Measurements from ENCODE around the gene DIDO1.
A peak's percentile ranks its signal among the peaks of the same experiment; 100 is the strongest.

DIDO1 gene

GRCh38 chr20:62906647-62907375 is 19.5 kb downstream of the DIDO1 start:
- H3K4me3 ChIP-seq: no peak overlapping the region
- H3K27ac ChIP-seq: no peak overlapping the region
- peaks cover 75 to 99% (median 92%) of the 10 kb centered on the region in 11 experiments for H4K20me1 ChIP-seq
- H3K4me2 ChIP-seq: no peak overlapping the region
- TF ChIP-seq Cebpa-rat (IDR thresholded peaks at IDR 0.05): no peak
- H3K9ac ChIP-seq: no peak overlapping the region
- H3K4me1 ChIP-seq: peaks cover 0 to 23% (median 1%) of the 10 kb centered on the region in 10 experiments; a peak in 8 of 20 replicates
- peaks cover 100% of the 10 kb centered on the region in 11 experiments for H3K36me3 ChIP-seq
- H3K9me3 ChIP-seq (replicated peaks in 1 of 11): no peaks in the 10 kb centered on the region
- no peaks in the 10 kb centered on the region for H3K27me3 ChIP-seq

GRCh38 chr20:62906209-62906608 is 20.1 kb downstream of the DIDO1 start:
- H3K9me3 ChIP-seq (replicated peaks in 1 of 11): no peaks in the 10 kb centered on the region
- peaks cover 98 to 100% (median 100%) of the 10 kb centered on the region in 11 experiments for H3K36me3 ChIP-seq
- peaks cover 71 to 99% (median 92%) of the 10 kb centered on the region in 11 experiments for H4K20me1 ChIP-seq
- no peaks in the 10 kb centered on the region for H3K27me3 ChIP-seq
- no peak overlapping the region for H3K27ac ChIP-seq
- no peak overlapping the region for H3K4me2 ChIP-seq
- no peak for TF ChIP-seq Cebpa-rat (IDR thresholded peaks at IDR 0.05)
- peaks cover under 1 to 24% (median 3%) of the 10 kb centered on the region in 10 experiments; a peak in 15 of 20 replicates for H3K4me1 ChIP-seq
- H3K9ac ChIP-seq: no peak overlapping the region
- no peak overlapping the region for H3K4me3 ChIP-seq

GRCh38 chr20:62905536-62906117 is 20.7 kb downstream of the DIDO1 start:
- Histone ChIP-seq H3K4me3 (no peak overlapping the region), H3K27me3 (no peaks in the 10 kb centered on the region), H3K4me1 (peaks cover 6 to 30% (median 9%) of the 10 kb centered on the region in 10 experiments; a peak in 19 of 20 replicates), H3K4me2 (no peak overlapping the region), H3K36me3 (peaks cover 93 to 99% (median 97%) of the 10 kb centered on the region in 11 experiments), H3K9ac (no peak overlapping the region), H4K20me1 (peaks cover 70 to 99% (median 92%) of the 10 kb centered on the region in 11 experiments), H3K9me3 (replicated peaks in 1 of 11) (no peaks in the 10 kb centered on the region), H3K27ac (no peak overlapping the region)
- TF ChIP-seq Cebpa-rat (IDR thresholded peaks at IDR 0.05): no peak

GRCh38 chr20:62902926-62903615 is 23.2 kb downstream of the DIDO1 start:
- Histone ChIP-seq H3K4me1 (peaks cover 22 to 38% (median 32%) of the 10 kb centered on the region in 10 experiments), H4K20me1 (peaks cover 54 to 98% (median 91%) of the 10 kb centered on the region in 11 experiments), H3K36me3 (peaks cover 67 to 75% (median 72%) of the 10 kb centered on the region in 11 experiments), H3K27me3 (no peaks in the 10 kb centered on the region), H3K27ac (no peak overlapping the region), H3K9me3 (replicated peaks in 1 of 11) (no peaks in the 10 kb centered on the region), H3K4me3 (no peak overlapping the region), H3K9ac (no peak overlapping the region), H3K4me2 (no peak overlapping the region)
- TF ChIP-seq Cebpa-rat (IDR thresholded peaks at IDR 0.05): no peak

GRCh38 chr20:62901891-62902290 is 24.4 kb downstream of the DIDO1 start:
- H3K9ac ChIP-seq: no peak overlapping the region
- H4K20me1 ChIP-seq: peaks cover 42 to 96% (median 87%) of the 10 kb centered on the region in 11 experiments
- peaks cover 56 to 75% (median 65%) of the 10 kb centered on the region in 11 experiments for H3K36me3 ChIP-seq
- no peak overlapping the region for H3K4me3 ChIP-seq
- H3K9me3 ChIP-seq (replicated peaks in 1 of 11): no peaks in the 10 kb centered on the region
- no peak overlapping the region for H3K27ac ChIP-seq
- no peaks in the 10 kb centered on the region for H3K27me3 ChIP-seq
- no peak overlapping the region for H3K4me2 ChIP-seq
- TF ChIP-seq Cebpa-rat (IDR thresholded peaks at IDR 0.05): no peak
- H3K4me1 ChIP-seq: peaks cover 22 to 40% (median 32%) of the 10 kb centered on the region in 10 experiments

GRCh38 chr20:62900692-62901584 is 25.4 kb downstream of the DIDO1 start:
- no peak for TF ChIP-seq Cebpa-rat (IDR thresholded peaks at IDR 0.05)
- H3K4me2 ChIP-seq: peak overlapping the region; percentile 27 to 84 (median 74); a peak in 17 of 22 replicates
- peak overlapping the region in 1 of 11 experiments; percentile 20; a peak in 1 of 22 replicates for H3K27ac ChIP-seq
- H3K9me3 ChIP-seq (replicated peaks in 1 of 11): no peaks in the 10 kb centered on the region
- peak overlapping the region in 3 of 11 experiments; percentile 7 to 24 (median 13); a peak in 1 of 22 replicates for H3K9ac ChIP-seq
- H3K4me1 ChIP-seq: peaks cover 22 to 40% (median 34%) of the 10 kb centered on the region in 10 experiments
- no peak overlapping the region for H3K4me3 ChIP-seq
- H3K36me3 ChIP-seq: peaks cover 56 to 75% (median 65%) of the 10 kb centered on the region in 11 experiments
- no peaks in the 10 kb centered on the region for H3K27me3 ChIP-seq
- H4K20me1 ChIP-seq: peaks cover 33 to 96% (median 78%) of the 10 kb centered on the region in 11 experiments; a peak in 21 of 22 replicates

GRCh38 chr20:62900052-62900691 is 26.1 kb downstream of the DIDO1 start:
- peak overlapping the region in 7 of 11 experiments; percentile 5 to 45 (median 10); a peak in 6 of 22 replicates for H3K9ac ChIP-seq
- peaks cover 22 to 47% (median 41%) of the 10 kb centered on the region in 10 experiments for H3K4me1 ChIP-seq
- H3K4me3 ChIP-seq: no peak overlapping the region
- H3K27me3 ChIP-seq: no peaks in the 10 kb centered on the region
- no peak for TF ChIP-seq Cebpa-rat (IDR thresholded peaks at IDR 0.05)
- peak overlapping the region; percentile 51 to 84 (median 74) for H3K4me2 ChIP-seq
- H4K20me1 ChIP-seq: peaks cover 25 to 96% (median 76%) of the 10 kb centered on the region in 11 experiments; a peak in 21 of 22 replicates
- peaks cover 56 to 75% (median 65%) of the 10 kb centered on the region in 11 experiments for H3K36me3 ChIP-seq
- no peaks in the 10 kb centered on the region for H3K9me3 ChIP-seq (replicated peaks in 1 of 11)
- H3K27ac ChIP-seq: peak overlapping the region in 1 of 11 experiments; percentile 20; a peak in 1 of 22 replicates
